Vagina (tissue), 2 donors: Measurements from ENCODE around the gene SMG9.

Source experiments
- POLR2A ChIP-seq, 2 donors: fragments of 450-650 bp; IDR thresholded peaks; one replicate each; pipeline ENCODE4 v1.6.1; 2017; ENCODE audit warnings: antibody characterized with exemption in 2 of 2, mild to moderate bottlenecking in 2 of 2, moderate library complexity in 2 of 2
- POLR2AphosphoS5 ChIP-seq, 2 donors: sonication (generic); formaldehyde crosslinking; IDR thresholded peaks; one replicate each; pipeline ENCODE4 v1.9.0; 2017; ENCODE audit warnings: antibody characterized with exemption in 2 of 2, mild to moderate bottlenecking in 2 of 2, low read depth in 1 of 2; ENCODE audit not compliant: insufficient read depth in 1 of 2
- TF ChIP-seq, protein P1 (sequence below), 3 experiments: fragments of 450-650 bp in 2 of 3; fragments of 200-600 bp in 1 of 3; sonication (generic) in 1 of 3; IDR thresholded peaks; one replicate each; pipeline ENCODE4 v1.5.1; 2017 to 2019; ENCODE audit warnings: antibody characterized with exemption in 3 of 3, mild to moderate bottlenecking in 2 of 3, moderate library complexity in 2 of 3

DNA sequence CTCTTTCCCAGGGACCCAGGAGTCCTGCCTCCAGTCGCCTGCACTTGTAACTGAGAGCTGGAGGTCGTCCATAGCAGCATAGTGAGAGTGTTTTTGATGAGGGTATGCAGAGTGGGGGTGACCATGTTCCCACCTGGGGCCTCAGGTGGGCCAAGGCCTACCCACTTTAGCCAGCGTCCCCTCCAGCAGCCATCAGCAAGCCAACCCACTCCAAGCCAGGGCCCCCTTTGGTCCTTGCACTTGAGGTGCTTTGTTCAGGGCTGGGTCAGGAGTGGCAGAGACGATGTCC is 11.9 kb upstream of the SMG9 start:
- TF ChIP-seq, protein P1, sequence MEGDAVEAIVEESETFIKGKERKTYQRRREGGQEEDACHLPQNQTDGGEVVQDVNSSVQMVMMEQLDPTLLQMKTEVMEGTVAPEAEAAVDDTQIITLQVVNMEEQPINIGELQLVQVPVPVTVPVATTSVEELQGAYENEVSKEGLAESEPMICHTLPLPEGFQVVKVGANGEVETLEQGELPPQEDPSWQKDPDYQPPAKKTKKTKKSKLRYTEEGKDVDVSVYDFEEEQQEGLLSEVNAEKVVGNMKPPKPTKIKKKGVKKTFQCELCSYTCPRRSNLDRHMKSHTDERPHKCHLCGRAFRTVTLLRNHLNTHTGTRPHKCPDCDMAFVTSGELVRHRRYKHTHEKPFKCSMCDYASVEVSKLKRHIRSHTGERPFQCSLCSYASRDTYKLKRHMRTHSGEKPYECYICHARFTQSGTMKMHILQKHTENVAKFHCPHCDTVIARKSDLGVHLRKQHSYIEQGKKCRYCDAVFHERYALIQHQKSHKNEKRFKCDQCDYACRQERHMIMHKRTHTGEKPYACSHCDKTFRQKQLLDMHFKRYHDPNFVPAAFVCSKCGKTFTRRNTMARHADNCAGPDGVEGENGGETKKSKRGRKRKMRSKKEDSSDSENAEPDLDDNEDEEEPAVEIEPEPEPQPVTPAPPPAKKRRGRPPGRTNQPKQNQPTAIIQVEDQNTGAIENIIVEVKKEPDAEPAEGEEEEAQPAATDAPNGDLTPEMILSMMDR (IDR thresholded peaks at IDR 0.05): no peak
- TF ChIP-seq POLR2AphosphoS5 (IDR thresholded peaks at IDR 0.05; ENCODE audit: insufficient read depth in 1 of 2, low read depth in 1 of 2): no peak
- no peak for TF ChIP-seq POLR2A (IDR thresholded peaks at IDR 0.05)
